LoVo (cell line): ENCODE measurements around the gene ZSCAN26.

ENCODE experiments used
- DNase-seq: peaks from one replicate; pipeline ENCODE4 v3.0.0-alpha.2; 2016; ENCODE audit warnings: low spot score

Gene ZSCAN26

GRCh38 chr6:28322661-28323060, 55.7 kb downstream of the ZSCAN26 start:
- DNase-seq: no peak

DNA sequence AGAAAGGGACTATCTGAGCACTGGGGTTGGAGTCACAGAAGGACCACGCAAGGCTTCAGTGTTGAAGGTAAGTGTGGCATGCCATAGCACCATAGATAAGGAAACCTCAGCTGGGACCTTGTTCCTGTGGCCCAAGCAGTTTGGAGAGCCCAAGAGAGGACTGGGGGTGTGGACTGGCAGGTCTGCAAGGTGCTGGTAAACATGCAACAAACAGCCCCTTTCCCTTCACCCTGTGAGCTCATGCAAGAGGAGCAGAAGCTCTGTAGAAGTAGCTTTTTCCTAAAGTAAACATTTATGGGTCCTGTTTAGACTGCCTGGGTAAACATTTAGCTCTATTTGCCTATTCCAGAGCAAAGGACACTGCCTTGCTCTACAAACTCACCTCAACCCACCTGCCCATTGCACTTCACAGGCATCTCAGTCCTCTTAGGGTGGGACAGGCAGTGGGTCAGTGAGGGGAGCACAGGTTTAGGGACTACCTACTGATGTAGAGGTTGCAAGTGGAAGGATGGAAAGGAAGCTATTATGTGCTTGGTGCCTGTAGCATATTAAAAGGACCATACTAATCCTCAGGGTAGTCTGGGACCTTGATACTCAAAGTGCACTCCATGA, 57.0 kb downstream of the ZSCAN26 start:
- DNase-seq: no peak

DNA sequence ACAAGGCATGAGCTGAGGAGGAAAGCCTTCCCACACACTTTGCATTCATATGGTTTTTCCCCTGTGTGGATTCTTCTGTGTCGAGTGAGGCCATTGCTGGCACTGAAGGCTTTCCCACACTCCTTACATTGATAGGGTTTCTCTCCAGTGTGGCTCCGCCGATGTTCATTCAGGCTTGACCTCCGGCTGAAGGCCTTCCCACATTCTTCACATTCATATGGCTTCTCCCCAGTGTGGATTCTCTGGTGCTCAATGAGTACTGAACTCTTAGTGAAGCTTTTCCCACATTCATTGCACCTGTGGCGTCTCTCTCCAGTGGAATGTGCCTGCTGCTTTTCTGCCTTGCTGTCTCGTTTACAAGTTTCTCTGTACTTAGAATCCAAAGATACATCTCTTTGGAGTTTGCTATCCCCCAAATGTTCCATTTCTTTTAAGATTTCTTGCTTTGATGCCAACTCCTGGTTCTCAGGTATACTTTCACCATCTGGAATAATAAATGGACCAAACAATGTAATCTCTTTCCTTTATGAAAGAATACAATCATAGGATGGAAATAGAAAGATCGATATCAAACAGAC, 59.5 kb downstream of the ZSCAN26 start:
- DNase-seq: no peak
